Nephron (organoid): Measurements from ENCODE around the gene DPP6.

Experiments used
- H3K27ac Mint-ChIP-seq, 3 experiments: 2 replicates each; pipeline ENCODE4 v1.8.0; 2020; ENCODE audit warnings: mixed read lengths in 3 of 3, mild to moderate bottlenecking in 2 of 3, moderate library complexity in 1 of 3
- H3K27me3 Mint-ChIP-seq: 2 replicates; pipeline ENCODE4 v1.8.0; 2021; ENCODE audit warnings: low read depth, mild to moderate bottlenecking, moderate library complexity, mixed read lengths
- H3K36me3 Mint-ChIP-seq: 2 replicates; pipeline ENCODE4 v1.8.0; 2020; ENCODE audit warnings: low read depth, mixed read lengths
- H3K4me1 Mint-ChIP-seq: 2 replicates; pipeline ENCODE4 v1.8.0; 2020; ENCODE audit warnings: mixed read lengths
- H3K4me3 Mint-ChIP-seq, 3 experiments: 2 replicates each; pipeline ENCODE4 v1.8.0; 2020; ENCODE audit warnings: mild to moderate bottlenecking in 3 of 3, mixed read lengths in 3 of 3, moderate library complexity in 2 of 3
- H3K9me3 Mint-ChIP-seq: 2 replicates; pipeline ENCODE4 v1.8.0; 2020; ENCODE audit warnings: mixed read lengths
- CTCF ChIP-seq, 3 experiments: fragments of 200-600 bp; sonication (generic); IDR thresholded peaks; one replicate each; pipeline ENCODE4 v1.5.0; 2021; ENCODE audit warnings: antibody characterized with exemption in 3 of 3; ENCODE audit not compliant: unreplicated experiment in 3 of 3

The DPP6 gene

GRCh38 chr7:154795437-154795836, 743.2 kb downstream of the DPP6 start:
- Mint-ChIP-seq H3K36me3 (no peaks in the 10 kb centered on the region), H3K4me1 (peaks cover 21% of the 10 kb centered on the region), H3K27me3 (peaks cover 27% of the 10 kb centered on the region), H3K27ac (no peak overlapping the region), H3K4me3 (no peak overlapping the region), H3K9me3 (no peaks in the 10 kb centered on the region)
- no peak for TF ChIP-seq CTCF (IDR thresholded peaks at IDR 0.05; ENCODE audit: unreplicated experiment in 3 of 3)

- no peak for TF ChIP-seq CTCF (IDR thresholded peaks at IDR 0.05; ENCODE audit: unreplicated experiment in 3 of 3)
- H3K27me3 Mint-ChIP-seq, result no peaks in the 10 kb centered on the region
- H3K36me3 Mint-ChIP-seq, result peaks cover 2% of the 10 kb centered on the region
- no peaks in the 10 kb centered on the region for H3K4me1 Mint-ChIP-seq
- no peak overlapping the region for H3K27ac Mint-ChIP-seq
- no peak overlapping the region for H3K4me3 Mint-ChIP-seq
- peaks cover 2% of the 10 kb centered on the region for H3K9me3 Mint-ChIP-seq
Observed at GRCh38 chr7:154804449-154804848, 752.3 kb downstream of the DPP6 start.

- H3K4me1 Mint-ChIP-seq, result no peaks in the 10 kb centered on the region
- H3K4me3 Mint-ChIP-seq, result no peak overlapping the region
- no peak for TF ChIP-seq CTCF (IDR thresholded peaks at IDR 0.05; ENCODE audit: unreplicated experiment in 3 of 3)
- peaks cover 4% of the 10 kb centered on the region for H3K27me3 Mint-ChIP-seq
- H3K9me3 Mint-ChIP-seq, result peaks cover 18% of the 10 kb centered on the region
- H3K36me3 Mint-ChIP-seq, result peaks cover 8% of the 10 kb centered on the region
- no peak overlapping the region for H3K27ac Mint-ChIP-seq
Observed at GRCh38 chr7:154812027-154812426, 759.8 kb downstream of the DPP6 start.

- Mint-ChIP-seq H3K27ac (no peak overlapping the region), H3K36me3 (no peaks in the 10 kb centered on the region), H3K27me3 (no peaks in the 10 kb centered on the region), H3K4me3 (no peak overlapping the region), H3K9me3 (peaks cover 4% of the 10 kb centered on the region), H3K4me1 (no peaks in the 10 kb centered on the region)
- TF ChIP-seq CTCF (IDR thresholded peaks at IDR 0.05; ENCODE audit: unreplicated experiment in 3 of 3), result no peak
Observed at GRCh38 chr7:154817224-154817896, 765.2 kb downstream of the DPP6 start.

GRCh38 chr7:154827007-154827406, 774.8 kb downstream of the DPP6 start:
- no peak overlapping the region for H3K4me3 Mint-ChIP-seq
- no peak overlapping the region for H3K27ac Mint-ChIP-seq
- H3K9me3 Mint-ChIP-seq, result no peaks in the 10 kb centered on the region
- H3K4me1 Mint-ChIP-seq, result no peaks in the 10 kb centered on the region
- no peak for TF ChIP-seq CTCF (IDR thresholded peaks at IDR 0.05; ENCODE audit: unreplicated experiment in 3 of 3)
- H3K36me3 Mint-ChIP-seq, result no peaks in the 10 kb centered on the region
- peaks cover 27% of the 10 kb centered on the region for H3K27me3 Mint-ChIP-seq

- Mint-ChIP-seq H3K27me3 (peaks cover 33% of the 10 kb centered on the region), H3K27ac (no peak overlapping the region), H3K36me3 (no peaks in the 10 kb centered on the region), H3K4me3 (no peak overlapping the region), H3K9me3 (no peaks in the 10 kb centered on the region), H3K4me1 (peaks cover 8% of the 10 kb centered on the region)
- peak; percentile 27 to 33 (median 27) for TF ChIP-seq CTCF (IDR thresholded peaks at IDR 0.05; ENCODE audit: unreplicated experiment in 3 of 3)
Observed at GRCh38 chr7:154832557-154833138, 780.5 kb downstream of the DPP6 start.
